ENCODE data around the gene DENND5A. TPM values are rescaled to one million over a fixed set of nuclear protein-coding genes. Genes with fewer than 3 reads are reported as not detected.
"Not testable (repeated sequence)": the region's sequence is repeated elsewhere in the genome, so short reads cannot be mapped to it uniquely, and the experiment has no call there.

Gene DENND5A
- total and polyA plus RNA-seq, 2 donors (not counting 1 experiment from before 2014, with no cell fraction given), result 41.3 to 66.5 TPM

- Histone ChIP-seq H3K36me3 (replicated peaks in 1 of 2; ENCODE audit: control extremely low read depth in 1 of 2, control insufficient read depth in 1 of 2, extremely low read depth in 1 of 2, insufficient read depth in 2 of 2, low read length in 1 of 2) (peaks cover 14 to 32% of the 10 kb centered on the region in 2 experiments), H3K27me3 (replicated peaks in 1 of 4; ENCODE audit: control extremely low read depth in 1 of 4, control insufficient read depth in 3 of 4, insufficient read depth in 4 of 4, low read length in 3 of 4) (no peaks in the 10 kb centered on the region), H2AFZ (ENCODE audit: insufficient read depth, low read depth, low read length, poor library complexity, severe bottlenecking) (no peak overlapping the region), H3K4me2 (replicated peaks; ENCODE audit: low read depth, low read length, poor library complexity, severe bottlenecking) (no peak overlapping the region), H3K9ac (ENCODE audit: low read length) (no peak overlapping the region), H3K4me1 (ENCODE audit: control insufficient read depth in 2 of 2, insufficient read depth in 2 of 2, low read length in 2 of 2) (no peaks in the 10 kb centered on the region), H3K79me2 (ENCODE audit: control insufficient read depth, insufficient read depth, low read length) (no peaks in the 10 kb centered on the region), H3K9me3 (ENCODE audit: control extremely low read depth in 1 of 3, control insufficient read depth in 2 of 3, insufficient read depth in 1 of 3, low read length in 2 of 3) (no peaks in the 10 kb centered on the region), H4K20me1 (ENCODE audit: control insufficient read depth, insufficient read depth, low read length, poor library complexity, severe bottlenecking) (no peaks in the 10 kb centered on the region), H3K4me3 (ENCODE audit: control extremely low read depth in 1 of 5, extremely low read depth in 1 of 5, insufficient read depth in 1 of 5, low read depth in 2 of 5, low read length in 4 of 5) (no peak overlapping the region), H3K27ac (ENCODE audit: low read length in 2 of 2) (no peak overlapping the region)
- Mint-ChIP-seq H3K4me3 (no peak overlapping the region), H3K9me3 (ENCODE audit: insufficient read depth) (no peaks in the 10 kb centered on the region), H3K27me3 (no peaks in the 10 kb centered on the region), H3K4me1 (no peaks in the 10 kb centered on the region), H3K27ac (no peak overlapping the region)
- DNase-seq (no peak), ATAC-seq (ENCODE audit: low read depth) (no peak)
- no CpG with 5 or more reads among the region's 2 CpGs for WGBS (ENCODE audit: insufficient coverage)
- ChIA-PET POLR2A (no interaction called here), CTCF (interaction anchor here (0.8 to 6.8 kb wide), 3 partner anchors 90 to 336 kb away, joined by 3 to 89 read pairs (median 4); no protein-coding TSS in a partner anchor)
- intact Hi-C loops (cut with micrococcal nuclease), result no loop called here
- TF ChIP-seq EZH2 (IDR thresholded peaks at IDR 0.05; ENCODE audit: borderline replicate concordance, insufficient read depth, low read depth, low read length, poor library complexity, severe bottlenecking), result no peak
- TF ChIP-seq, protein P1, sequence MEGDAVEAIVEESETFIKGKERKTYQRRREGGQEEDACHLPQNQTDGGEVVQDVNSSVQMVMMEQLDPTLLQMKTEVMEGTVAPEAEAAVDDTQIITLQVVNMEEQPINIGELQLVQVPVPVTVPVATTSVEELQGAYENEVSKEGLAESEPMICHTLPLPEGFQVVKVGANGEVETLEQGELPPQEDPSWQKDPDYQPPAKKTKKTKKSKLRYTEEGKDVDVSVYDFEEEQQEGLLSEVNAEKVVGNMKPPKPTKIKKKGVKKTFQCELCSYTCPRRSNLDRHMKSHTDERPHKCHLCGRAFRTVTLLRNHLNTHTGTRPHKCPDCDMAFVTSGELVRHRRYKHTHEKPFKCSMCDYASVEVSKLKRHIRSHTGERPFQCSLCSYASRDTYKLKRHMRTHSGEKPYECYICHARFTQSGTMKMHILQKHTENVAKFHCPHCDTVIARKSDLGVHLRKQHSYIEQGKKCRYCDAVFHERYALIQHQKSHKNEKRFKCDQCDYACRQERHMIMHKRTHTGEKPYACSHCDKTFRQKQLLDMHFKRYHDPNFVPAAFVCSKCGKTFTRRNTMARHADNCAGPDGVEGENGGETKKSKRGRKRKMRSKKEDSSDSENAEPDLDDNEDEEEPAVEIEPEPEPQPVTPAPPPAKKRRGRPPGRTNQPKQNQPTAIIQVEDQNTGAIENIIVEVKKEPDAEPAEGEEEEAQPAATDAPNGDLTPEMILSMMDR (IDR thresholded peaks at IDR 0.05), result no peak
Observed at GRCh38 chr11:9170450-9170849, 94.7 kb downstream of the DENND5A start.

- no peaks in the 10 kb centered on the region for H3K9me3 Mint-ChIP-seq (ENCODE audit: insufficient read depth)
- ChIA-PET POLR2A (no interaction called here), CTCF (interaction anchor here (6.8 kb wide), 1 partner anchor 337 kb away, joined by 89 read pairs; no protein-coding TSS in a partner anchor)
- no peak overlapping the region for H3K4me3 Mint-ChIP-seq
- H3K4me1 Mint-ChIP-seq, result no peaks in the 10 kb centered on the region
- Histone ChIP-seq H3K79me2 (ENCODE audit: control insufficient read depth, insufficient read depth, low read length) (no peaks in the 10 kb centered on the region), H3K9me3 (ENCODE audit: control extremely low read depth in 1 of 3, control insufficient read depth in 2 of 3, insufficient read depth in 1 of 3, low read length in 2 of 3) (no peaks in the 10 kb centered on the region), H4K20me1 (ENCODE audit: control insufficient read depth, insufficient read depth, low read length, poor library complexity, severe bottlenecking) (no peaks in the 10 kb centered on the region), H3K4me1 (ENCODE audit: control insufficient read depth in 2 of 2, insufficient read depth in 2 of 2, low read length in 2 of 2) (no peaks in the 10 kb centered on the region), H3K4me2 (replicated peaks; ENCODE audit: low read depth, low read length, poor library complexity, severe bottlenecking) (no peak overlapping the region), H2AFZ (ENCODE audit: insufficient read depth, low read depth, low read length, poor library complexity, severe bottlenecking) (no peak overlapping the region), H3K36me3 (replicated peaks in 1 of 2; ENCODE audit: control extremely low read depth in 1 of 2, control insufficient read depth in 1 of 2, extremely low read depth in 1 of 2, insufficient read depth in 2 of 2, low read length in 1 of 2) (peaks cover 14 to 33% of the 10 kb centered on the region in 2 experiments), H3K4me3 (ENCODE audit: control extremely low read depth in 1 of 5, extremely low read depth in 1 of 5, insufficient read depth in 1 of 5, low read depth in 2 of 5, low read length in 4 of 5) (no peak overlapping the region), H3K27me3 (replicated peaks in 1 of 4; ENCODE audit: control extremely low read depth in 1 of 4, control insufficient read depth in 3 of 4, insufficient read depth in 4 of 4, low read length in 3 of 4) (no peaks in the 10 kb centered on the region), H3K9ac (ENCODE audit: low read length) (no peak overlapping the region), H3K27ac (ENCODE audit: low read length in 2 of 2) (no peak overlapping the region)
- no peaks in the 10 kb centered on the region for H3K27me3 Mint-ChIP-seq
- no peak overlapping the region for H3K27ac Mint-ChIP-seq
- TF ChIP-seq, protein P1 (IDR thresholded peaks at IDR 0.05), result no peak
- no peak for TF ChIP-seq EZH2 (IDR thresholded peaks at IDR 0.05; ENCODE audit: borderline replicate concordance, insufficient read depth, low read depth, low read length, poor library complexity, severe bottlenecking)
- WGBS (ENCODE audit: insufficient coverage), result 100% methylated on average over 4 of the region's 7 CpGs
- intact Hi-C loops (cut with micrococcal nuclease), result loop anchor here (5.0 kb wide), 1 partner anchor 218 kb away; no protein-coding TSS in a partner anchor
- ATAC-seq (ENCODE audit: low read depth) (no peak), DNase-seq (no peak)
Observed at GRCh38 chr11:9169595-9170295, 95.4 kb downstream of the DENND5A start.

GRCh38 chr11:9161991-9162390 is 103.2 kb downstream of the DENND5A start:
- CTCF ChIA-PET; ATAC-seq (ENCODE audit: low read depth); intact Hi-C loops (cut with micrococcal nuclease); H3K4me1 ChIP-seq (ENCODE audit: control insufficient read depth in 2 of 2, insufficient read depth in 2 of 2, low read length in 2 of 2); H2AFZ ChIP-seq (ENCODE audit: insufficient read depth, low read depth, low read length, poor library complexity, severe bottlenecking); H3K27ac ChIP-seq (ENCODE audit: low read length in 2 of 2); H3K4me3 ChIP-seq (ENCODE audit: control extremely low read depth in 1 of 5, extremely low read depth in 1 of 5, insufficient read depth in 1 of 5, low read depth in 2 of 5, low read length in 4 of 5); H3K27ac Mint-ChIP-seq; DNase-seq; H3K4me2 ChIP-seq (replicated peaks; ENCODE audit: low read depth, low read length, poor library complexity, severe bottlenecking); H3K9ac ChIP-seq (ENCODE audit: low read length); H3K9me3 ChIP-seq (ENCODE audit: control extremely low read depth in 1 of 3, control insufficient read depth in 2 of 3, insufficient read depth in 1 of 3, low read length in 2 of 3); H3K9me3 Mint-ChIP-seq (ENCODE audit: insufficient read depth); H3K4me1 Mint-ChIP-seq; H3K79me2 ChIP-seq (ENCODE audit: control insufficient read depth, insufficient read depth, low read length); H3K27me3 Mint-ChIP-seq; POLR2A ChIA-PET; H4K20me1 ChIP-seq (ENCODE audit: control insufficient read depth, insufficient read depth, low read length, poor library complexity, severe bottlenecking); H3K4me3 Mint-ChIP-seq; H3K27me3 ChIP-seq (replicated peaks in 1 of 4; ENCODE audit: control extremely low read depth in 1 of 4, control insufficient read depth in 3 of 4, insufficient read depth in 4 of 4, low read length in 3 of 4): not testable (repeated sequence)
- WGBS (ENCODE audit: insufficient coverage), result 100% methylated on average over 1 of the region's 6 CpGs
- peaks cover 15 to 18% of the 10 kb centered on the region in 2 experiments for H3K36me3 ChIP-seq (replicated peaks in 1 of 2; ENCODE audit: control extremely low read depth in 1 of 2, control insufficient read depth in 1 of 2, extremely low read depth in 1 of 2, insufficient read depth in 2 of 2, low read length in 1 of 2)
